IPS-18c (cell line): ENCODE results near the gene OGFOD1.
"Not testable (repeated sequence)": the region's sequence is repeated elsewhere in the genome, so short reads cannot be mapped to it uniquely, and the experiment has no call there.

Experiments
- H3K4me3 ChIP-seq: 2 replicates; pipeline ENCODE4 v1.7.0; 2013; ENCODE audit warnings: low read depth, mild to moderate bottlenecking, low read length, moderate library complexity; ENCODE audit not compliant: insufficient read depth
- H3K9me3 ChIP-seq: one replicate; pipeline ENCODE4 v1.6.1; 2013; ENCODE audit warnings: mild to moderate bottlenecking, low read length, moderate library complexity; ENCODE audit not compliant: control insufficient read depth, insufficient read depth

The OGFOD1 gene

GRCh38 chr16:56466344-56466743 is 15.0 kb downstream of the OGFOD1 start:
- H3K4me3 ChIP-seq = no peak overlapping the region
- no peaks in the 10 kb centered on the region for H3K9me3 ChIP-seq

- H3K9me3 ChIP-seq = no peaks in the 10 kb centered on the region
- H3K4me3 ChIP-seq = no peak overlapping the region
Measured at GRCh38 chr16:56468800-56469199, 17.4 kb downstream of the OGFOD1 start.

GRCh38 chr16:56469748-56470147 is 18.4 kb downstream of the OGFOD1 start:
- H3K9me3 ChIP-seq = no peaks in the 10 kb centered on the region
- no peak overlapping the region for H3K4me3 ChIP-seq

- H3K4me3 ChIP-seq = no peak overlapping the region
Measured at GRCh38 chr16:56470232-56470631, 18.9 kb downstream of the OGFOD1 start.

GRCh38 chr16:56470666-56471065 is 19.3 kb downstream of the OGFOD1 start:
- Histone ChIP-seq H3K4me3 (no peak overlapping the region), H3K9me3 (no peaks in the 10 kb centered on the region)

More at GRCh38 chr16:56470232-56470631, 18.9 kb downstream of the OGFOD1 start:
- no peaks in the 10 kb centered on the region for H3K9me3 ChIP-seq

GRCh38 chr16:56475201-56475600 is 23.8 kb downstream of the OGFOD1 start:
- no peak overlapping the region for H3K4me3 ChIP-seq
- H3K9me3 ChIP-seq = no peaks in the 10 kb centered on the region

- H3K9me3 ChIP-seq = no peaks in the 10 kb centered on the region
- H3K4me3 ChIP-seq = no peak overlapping the region
Measured at GRCh38 chr16:56477096-56477878, 25.9 kb downstream of the OGFOD1 start.

- Histone ChIP-seq H3K4me3 (no peak overlapping the region), H3K9me3 (no peaks in the 10 kb centered on the region)
Measured at GRCh38 chr16:56478281-56479049, 27.1 kb downstream of the OGFOD1 start.

- no peak overlapping the region for H3K4me3 ChIP-seq
Measured at GRCh38 chr16:56479469-56479868, 28.1 kb downstream of the OGFOD1 start.

GRCh38 chr16:56480776-56481467 is 29.6 kb downstream of the OGFOD1 start:
- Histone ChIP-seq H3K9me3 (no peaks in the 10 kb centered on the region), H3K4me3 (no peak overlapping the region)

More at GRCh38 chr16:56479469-56479868, 28.1 kb downstream of the OGFOD1 start:
- H3K9me3 ChIP-seq = no peaks in the 10 kb centered on the region

- no peaks in the 10 kb centered on the region for H3K9me3 ChIP-seq
- H3K4me3 ChIP-seq = no peak overlapping the region
Measured at GRCh38 chr16:56481468-56482122, 30.2 kb downstream of the OGFOD1 start.

GRCh38 chr16:56482683-56483236 is 31.4 kb downstream of the OGFOD1 start:
- Histone ChIP-seq H3K9me3 (no peaks in the 10 kb centered on the region), H3K4me3 (no peak overlapping the region)

GRCh38 chr16:56483394-56483793 is 32.0 kb downstream of the OGFOD1 start:
- Histone ChIP-seq H3K4me3 (no peak overlapping the region), H3K9me3 (no peaks in the 10 kb centered on the region)

GRCh38 chr16:56488035-56488434 is 36.7 kb downstream of the OGFOD1 start:
- H3K4me3 ChIP-seq = no peak overlapping the region
- H3K9me3 ChIP-seq = no peaks in the 10 kb centered on the region

GRCh38 chr16:56488868-56489267 is 37.5 kb downstream of the OGFOD1 start:
- H3K9me3 ChIP-seq, H3K4me3 ChIP-seq: not testable (repeated sequence)

- no peak overlapping the region for H3K4me3 ChIP-seq
- no peaks in the 10 kb centered on the region for H3K9me3 ChIP-seq
Measured at GRCh38 chr16:56491657-56492261, 40.4 kb downstream of the OGFOD1 start.

GRCh38 chr16:56493126-56493525 is 41.8 kb downstream of the OGFOD1 start:
- H3K9me3 ChIP-seq = no peaks in the 10 kb centered on the region
- H3K4me3 ChIP-seq = no peak overlapping the region
